LNCaP clone FGC (cell line): Measurements from ENCODE around the gene ZMIZ1.

Experiments
- DNase-seq: peaks from one replicate; pipeline ENCODE4 v3.0.0-alpha.2; 2011; ENCODE audit warnings: low read depth
- H3K4me3 ChIP-seq: 2 replicates; pipeline ENCODE4 v1.5.1; 2011; ENCODE audit warnings: mild to moderate bottlenecking, low read depth, low read length, control low read depth
- CTCF ChIP-seq: IDR thresholded peaks from 2 replicates; pipeline ENCODE4 v1.5.1; 2012; ENCODE audit warnings: mild to moderate bottlenecking; ENCODE audit not compliant: control insufficient read depth, insufficient read depth; ENCODE audit errors: extremely low read depth

The ZMIZ1 gene

GRCh38 chr10:79149345-79149661, 80.5 kb downstream of the ZMIZ1 start:
- H3K4me3 ChIP-seq, result no peak overlapping the region
- DNase-seq, result no peak
- no peak for TF ChIP-seq CTCF

- DNase-seq, result no peak
- no peak overlapping the region for H3K4me3 ChIP-seq
- TF ChIP-seq CTCF, result no peak
These were observed 81.1 kb downstream of the ZMIZ1 start for GRCh38 chr10:79149662-79150443.

- DNase-seq, result no peak
- no peak overlapping the region for H3K4me3 ChIP-seq
- TF ChIP-seq CTCF, result no peak
These were observed 81.6 kb downstream of the ZMIZ1 start for GRCh38 chr10:79150444-79150754.

- no peak for TF ChIP-seq CTCF
- DNase-seq, result no peak
- H3K4me3 ChIP-seq, result no peak overlapping the region
These were observed 83.7 kb downstream of the ZMIZ1 start for GRCh38 chr10:79152423-79152817.

- H3K4me3 ChIP-seq, result no peak overlapping the region
- no peak for DNase-seq
- TF ChIP-seq CTCF, result no peak
These were observed 85.0 kb downstream of the ZMIZ1 start for GRCh38 chr10:79153745-79154144.

- TF ChIP-seq CTCF, result no peak
These were observed 86.7 kb downstream of the ZMIZ1 start for GRCh38 chr10:79155301-79156081.

More at GRCh38 chr10:79155301-79156081, 86.7 kb downstream of the ZMIZ1 start:
- H3K4me3 ChIP-seq, result no peak overlapping the region
- DNase-seq, result no peak
